ENCODE measurements around the gene CYP1A1.
"Not testable (repeated sequence)": the region's sequence is repeated elsewhere in the genome, so short reads cannot be mapped to it uniquely, and the experiment has no call there.

Gene CYP1A1

GRCh38 chr15:74725225-74725774, at the start of gene CYP1A1:
CYP1A1 (minus strand) TSS chr15:74725528; CDS start chr15:74723097, 2,431 bp downstream.
- DNase-seq = peak; percentile 33

GRCh38 chr15:74773731-74774252, 48.5 kb upstream of the CYP1A1 start:
- DNase-seq = no peak

- no peak for DNase-seq
Observed at GRCh38 chr15:74773329-74773728, 48.0 kb upstream of the CYP1A1 start.

GRCh38 chr15:74770211-74770903, 45.0 kb upstream of the CYP1A1 start:
- DNase-seq = no peak

- no peak for DNase-seq
Observed at GRCh38 chr15:74769463-74770025, 44.2 kb upstream of the CYP1A1 start.

- peak; percentile 45 for DNase-seq
Observed at GRCh38 chr15:74768771-74769342, 43.5 kb upstream of the CYP1A1 start.

- DNase-seq = no peak
Observed at GRCh38 chr15:74768099-74768770, 42.9 kb upstream of the CYP1A1 start.

- no peak for DNase-seq
Observed at GRCh38 chr15:74767167-74768098, 42.1 kb upstream of the CYP1A1 start.

GRCh38 chr15:74763416-74763815, 38.1 kb upstream of the CYP1A1 start:
- no peak for DNase-seq

GRCh38 chr15:74762791-74763150, 37.4 kb upstream of the CYP1A1 start:
- no peak for DNase-seq

- DNase-seq = no peak
Observed at GRCh38 chr15:74758736-74759135, 33.4 kb upstream of the CYP1A1 start.

GRCh38 chr15:74754593-74755215, 29.4 kb upstream of the CYP1A1 start:
- DNase-seq = no peak

- no peak for DNase-seq
Observed at GRCh38 chr15:74752531-74752930, 27.2 kb upstream of the CYP1A1 start.

- DNase-seq = no peak
Observed at GRCh38 chr15:74752011-74752410, 26.7 kb upstream of the CYP1A1 start.

- DNase-seq = no peak
Observed at GRCh38 chr15:74750751-74751150, 25.4 kb upstream of the CYP1A1 start.

- DNase-seq = no peak
Observed at GRCh38 chr15:74749832-74750231, 24.5 kb upstream of the CYP1A1 start.

GRCh38 chr15:74748322-74748946, 23.1 kb upstream of the CYP1A1 start, which contains the start of gene CYP1A2:
CYP1A2 (plus strand) TSS chr15:74748845; CDS start chr15:74749739, 894 bp downstream.
- DNase-seq = no peak

- no peak for DNase-seq
Observed at GRCh38 chr15:74746389-74746788, 21.1 kb upstream of the CYP1A1 start.

GRCh38 chr15:74742422-74742821, 17.1 kb upstream of the CYP1A1 start:
- no peak for DNase-seq

GRCh38 chr15:74738239-74738638, 12.9 kb upstream of the CYP1A1 start:
- not testable (repeated sequence) for DNase-seq

GRCh38 chr15:74735305-74735704, 10.0 kb upstream of the CYP1A1 start:
- DNase-seq = no peak

Measured in activated effector memory CD4-positive, alpha-beta T cell treated with Interleukin-2 at 50 U/mL for 16 hours (primary cell).